C1 segment of cervical spinal cord (tissue), 14 donors: ENCODE measurements around the gene FLNB.

ENCODE experiments used
- DNase-seq, 14 donors: peaks; one replicate each; lab custom pipeline; 2025; lab: John Stamatoyannopoulos, UW

FLNB gene

GRCh38 chr3:58104712-58105111, 96.5 kb downstream of the FLNB start:
- no peak for DNase-seq

- DNase-seq, result no peak
Observed at GRCh38 chr3:58105196-58105595, 97.0 kb downstream of the FLNB start.

- DNase-seq, result no peak
Observed at GRCh38 chr3:58106061-58106460, 97.8 kb downstream of the FLNB start.

DNA sequence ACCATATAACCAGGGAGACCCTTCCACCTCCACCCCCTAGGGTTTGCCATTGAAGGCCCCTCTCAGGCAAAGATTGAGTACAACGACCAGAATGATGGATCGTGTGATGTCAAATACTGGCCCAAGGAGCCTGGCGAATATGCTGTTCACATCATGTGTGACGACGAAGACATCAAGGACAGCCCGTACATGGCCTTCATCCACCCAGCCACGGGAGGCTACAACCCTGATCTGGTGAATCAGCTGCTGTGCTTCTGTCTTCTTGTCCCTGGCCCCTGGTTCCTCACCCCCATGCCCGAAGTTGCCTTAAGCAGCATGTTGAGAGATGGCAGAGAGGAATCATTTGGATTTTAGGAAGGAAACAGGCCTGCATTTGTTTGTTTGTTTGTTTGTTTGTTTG, 98.4 kb downstream of the FLNB start:
- no peak for DNase-seq

- DNase-seq, result no peak
Observed at GRCh38 chr3:58107597-58107996, 99.4 kb downstream of the FLNB start.

GRCh38 chr3:58109752-58110151, 101.5 kb downstream of the FLNB start:
- DNase-seq, result no peak

- DNase-seq, result no peak
Observed at GRCh38 chr3:58111513-58112184, 103.4 kb downstream of the FLNB start.

DNA sequence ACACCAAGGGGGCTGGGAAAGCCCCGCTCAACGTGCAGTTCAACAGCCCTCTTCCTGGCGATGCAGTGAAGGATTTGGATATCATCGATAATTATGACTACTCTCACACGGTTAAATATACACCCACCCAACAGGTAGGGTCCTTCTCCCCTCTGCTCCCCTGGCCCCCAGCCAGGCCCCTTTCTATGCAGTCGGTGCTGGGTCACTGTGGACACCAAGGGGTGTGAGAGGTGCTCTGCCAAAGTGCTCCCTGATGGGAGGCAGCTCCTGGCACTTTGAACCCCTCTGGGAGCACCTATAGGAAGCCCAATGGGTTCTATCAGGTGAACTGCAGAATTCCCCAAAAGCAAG, 103.9 kb downstream of the FLNB start:
- DNase-seq, result no peak

- DNase-seq, result no peak
Observed at GRCh38 chr3:58115175-58115574, 107.0 kb downstream of the FLNB start.

DNA sequence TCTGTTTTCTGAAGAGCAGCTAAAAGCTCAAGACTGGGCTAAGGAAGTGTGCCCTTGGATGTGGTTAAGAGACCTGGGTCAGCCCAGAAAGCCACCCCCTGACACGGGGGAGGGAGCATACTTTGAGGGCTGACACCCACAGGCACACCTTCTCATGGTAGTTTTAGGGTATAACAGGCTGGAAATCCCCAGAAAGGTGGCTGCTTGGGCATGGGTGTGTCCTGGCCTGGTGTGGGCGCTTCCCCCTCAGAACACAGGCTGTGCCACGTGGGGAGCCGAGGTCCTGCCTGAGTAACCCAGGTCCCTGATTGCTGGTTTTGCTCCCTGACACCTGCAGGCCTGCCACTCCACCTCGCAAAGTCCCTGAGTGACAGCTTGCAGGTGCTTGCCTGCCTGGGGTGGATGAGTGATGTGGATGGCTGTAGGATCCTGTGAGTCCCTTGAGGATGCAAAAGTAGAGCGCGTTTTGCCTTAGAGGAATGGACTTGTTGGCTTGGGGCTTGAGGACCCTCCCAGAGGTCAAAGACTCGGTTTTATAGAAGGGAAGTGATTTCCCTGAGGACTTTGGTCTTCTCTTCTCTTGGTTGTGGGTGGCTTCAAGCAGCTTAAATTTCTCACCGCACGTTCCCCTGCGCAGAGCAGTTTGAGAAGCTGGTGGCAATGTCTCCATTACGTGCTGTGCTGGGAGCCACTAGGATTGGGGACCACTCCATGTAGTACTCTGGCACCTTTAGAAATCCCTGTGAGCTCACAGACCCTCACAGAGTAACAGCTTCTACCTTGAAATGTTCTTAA, 108.1 kb downstream of the FLNB start:
- no peak for DNase-seq

- no peak for DNase-seq
Observed at GRCh38 chr3:58116985-58117384, 108.8 kb downstream of the FLNB start.

DNA sequence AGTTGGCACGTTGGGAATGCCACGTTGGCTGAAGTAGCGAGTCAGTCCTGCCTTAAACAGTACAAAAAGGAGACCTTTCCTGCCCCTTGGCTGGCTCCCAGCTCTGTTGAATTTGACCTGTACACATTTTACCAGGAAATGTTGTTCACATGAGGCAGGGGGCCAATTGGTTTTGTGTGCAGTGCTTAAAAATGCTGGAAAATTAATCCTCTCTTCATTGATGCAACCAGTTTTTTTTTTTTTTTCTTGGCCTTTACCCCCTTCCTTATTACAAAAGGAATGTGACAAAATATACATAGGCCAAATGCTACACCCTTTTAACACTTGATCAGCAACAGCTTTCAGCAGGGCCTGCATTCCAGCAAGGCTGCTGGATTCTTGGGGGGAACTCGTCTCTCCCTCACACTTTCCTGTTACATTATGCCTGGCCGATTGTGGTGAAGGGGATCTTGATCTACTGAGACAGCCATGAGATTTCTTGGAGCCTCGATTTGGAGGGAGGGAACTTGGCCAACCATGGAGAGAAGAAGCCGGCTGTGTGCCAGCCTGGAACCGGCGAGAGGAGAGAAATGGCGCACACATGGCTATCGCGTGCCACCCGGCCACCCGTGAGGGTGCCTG, 109.4 kb downstream of the FLNB start:
- DNase-seq, result peak in 3 of 14 donors; percentile 20 to 90 (median 39)

GRCh38 chr3:58119186-58119585, 111.0 kb downstream of the FLNB start:
- peak in 1 of 14 donors; percentile 88 for DNase-seq

- DNase-seq, result peak in 1 of 14 donors; percentile 37
Observed at GRCh38 chr3:58120075-58120812, 112.0 kb downstream of the FLNB start.

GRCh38 chr3:58121183-58121582, 113.0 kb downstream of the FLNB start:
- DNase-seq, result no peak

GRCh38 chr3:58122936-58123700, 114.9 kb downstream of the FLNB start:
- no peak for DNase-seq

GRCh38 chr3:58124387-58124786, 116.2 kb downstream of the FLNB start:
- no peak for DNase-seq

- DNase-seq, result no peak
Observed at GRCh38 chr3:58129041-58129770, 121.0 kb downstream of the FLNB start.

DNA sequence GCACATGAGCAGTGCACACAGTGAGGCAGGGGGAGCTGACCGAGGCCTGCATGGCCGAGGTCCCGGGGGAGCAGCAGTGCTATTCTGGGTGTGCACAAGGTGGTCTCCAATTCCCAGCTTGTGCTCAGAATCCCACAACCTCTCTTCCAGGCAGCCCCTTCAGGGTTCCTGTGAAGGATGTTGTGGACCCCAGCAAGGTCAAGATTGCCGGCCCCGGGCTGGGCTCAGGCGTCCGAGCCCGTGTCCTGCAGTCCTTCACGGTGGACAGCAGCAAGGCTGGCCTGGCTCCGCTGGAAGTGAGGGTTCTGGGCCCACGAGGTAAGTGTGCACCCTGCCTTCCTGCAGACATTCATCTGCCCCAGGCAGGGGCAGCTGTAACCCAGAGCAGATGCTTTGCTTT, 122.4 kb downstream of the FLNB start:
- DNase-seq, result no peak

- no peak for DNase-seq
Observed at GRCh38 chr3:58131101-58131825, 123.0 kb downstream of the FLNB start.
